ENCODE results near the gene C2orf69.

- TF ChIP-seq CTCF (IDR thresholded peaks at IDR 0.05) (no peak), POLR2A (IDR thresholded peaks at IDR 0.05) (no peak)
Observed at GRCh38 chr2:199951023-199951422, 39.9 kb downstream of the C2orf69 start.

All from Peyer's patch (tissue), 4 donors.